T47D (cell line): ENCODE results near the gene GSTA3.
"Not testable (repeated sequence)": the region's sequence is repeated elsewhere in the genome, so short reads cannot be mapped to it uniquely, and the experiment has no call there.

Experiments
- DNase-seq, 2 experiments: peaks; one replicate each; pipeline versions ENCODE4 v3.0.0 to v3.0.0-alpha.2; 2011 to 2012; ENCODE audit warnings: low read depth in 1 of 2, low spot score in 1 of 2
- JUND ChIP-seq: IDR thresholded peaks from 2 replicates; pipeline ENCODE4 v1.6.1; 2012; ENCODE audit warnings: low read depth
- in situ Hi-C: cut with HindIII; loops from 2 replicates; pipeline ENCODE4 v1.10.0; 2016; ENCODE audit warnings: low sequenced_read_pairs, low pct_unique_long_range_greater_than_20kb

The GSTA3 gene

DNA sequence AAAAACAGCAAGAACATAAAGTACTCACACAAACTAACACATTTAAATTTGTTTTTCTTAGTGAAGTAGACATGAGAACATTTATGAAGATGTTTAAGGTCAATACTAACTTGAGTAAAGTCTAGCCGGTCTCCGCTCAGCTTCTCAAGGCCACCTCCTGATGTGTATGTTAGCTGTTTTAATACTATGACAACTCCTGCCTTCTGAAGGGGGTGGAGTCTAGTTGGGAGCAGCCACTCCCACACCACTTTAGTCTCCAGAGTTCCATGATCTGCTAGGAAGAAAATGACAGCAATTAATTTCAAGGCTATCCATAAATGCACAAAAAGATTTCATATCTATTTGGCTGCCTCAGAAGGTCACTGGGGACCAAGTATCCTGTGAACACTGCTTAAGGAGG, at the start of gene GSTA3:
GSTA3 (minus strand) TSS at position 168 of the 400 bp plus-strand sequence. CDS start 3,864 bp downstream, outside the sequence.
- no peak for TF ChIP-seq JUND
- in situ Hi-C loops = no loop called here
- no peak for DNase-seq

DNA sequence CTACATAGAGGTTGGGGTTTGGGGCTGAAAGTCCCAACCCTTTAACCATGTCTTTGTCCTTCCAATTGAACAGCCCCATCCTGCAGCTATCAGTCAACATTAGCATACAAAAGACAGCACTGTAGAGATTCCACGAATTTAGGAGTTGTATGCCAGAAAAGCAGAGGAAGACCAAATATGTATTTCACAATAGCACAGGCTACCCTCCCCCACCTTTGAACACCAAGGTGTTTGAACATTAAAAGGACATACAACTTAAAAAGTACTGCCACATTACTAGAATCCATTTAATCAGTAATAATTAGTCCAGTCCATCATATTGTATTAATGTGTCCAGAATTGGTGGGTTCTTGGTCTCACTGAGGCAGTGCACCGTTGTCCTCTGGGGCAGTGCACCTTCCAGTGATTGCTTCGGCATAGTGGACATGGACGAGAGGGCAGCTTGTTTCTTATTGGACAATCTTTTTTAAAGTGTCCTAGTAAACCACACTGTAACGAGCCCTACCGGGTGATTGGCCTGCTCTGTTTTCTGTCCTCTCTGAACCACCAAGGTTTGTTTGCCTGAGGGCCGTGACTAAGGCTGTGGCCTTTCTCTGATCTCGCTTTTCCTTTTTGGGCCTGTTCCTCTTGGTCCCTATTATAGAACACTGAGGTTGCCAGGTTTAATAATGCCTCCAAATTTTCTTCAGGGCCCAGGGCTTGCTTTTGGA, 49.2 kb upstream of the GSTA3 start:
- TF ChIP-seq JUND = no peak
- DNase-seq = no peak
- in situ Hi-C loops = no loop called here

DNA sequence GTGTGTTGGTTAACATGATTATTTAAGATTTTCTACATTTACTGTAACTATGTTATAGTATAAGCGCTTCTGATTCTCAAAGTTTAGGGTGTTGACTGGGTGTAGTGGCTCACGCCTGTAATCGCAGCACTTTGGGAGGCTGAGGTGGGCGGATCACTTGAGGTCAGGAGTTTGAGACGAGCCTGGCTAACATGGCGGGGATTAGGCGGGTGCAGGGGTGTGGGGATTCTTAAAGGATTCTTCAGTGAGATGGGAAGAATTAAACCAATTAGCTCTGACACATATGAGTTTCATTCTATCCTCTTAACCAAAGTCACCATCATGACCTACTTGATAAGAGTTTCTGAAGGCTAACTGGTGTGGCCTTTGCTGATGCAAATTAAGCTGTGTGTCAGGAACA, 46.4 kb upstream of the GSTA3 start:
- no peak for DNase-seq
- in situ Hi-C loops = no loop called here
- no peak for TF ChIP-seq JUND

DNA sequence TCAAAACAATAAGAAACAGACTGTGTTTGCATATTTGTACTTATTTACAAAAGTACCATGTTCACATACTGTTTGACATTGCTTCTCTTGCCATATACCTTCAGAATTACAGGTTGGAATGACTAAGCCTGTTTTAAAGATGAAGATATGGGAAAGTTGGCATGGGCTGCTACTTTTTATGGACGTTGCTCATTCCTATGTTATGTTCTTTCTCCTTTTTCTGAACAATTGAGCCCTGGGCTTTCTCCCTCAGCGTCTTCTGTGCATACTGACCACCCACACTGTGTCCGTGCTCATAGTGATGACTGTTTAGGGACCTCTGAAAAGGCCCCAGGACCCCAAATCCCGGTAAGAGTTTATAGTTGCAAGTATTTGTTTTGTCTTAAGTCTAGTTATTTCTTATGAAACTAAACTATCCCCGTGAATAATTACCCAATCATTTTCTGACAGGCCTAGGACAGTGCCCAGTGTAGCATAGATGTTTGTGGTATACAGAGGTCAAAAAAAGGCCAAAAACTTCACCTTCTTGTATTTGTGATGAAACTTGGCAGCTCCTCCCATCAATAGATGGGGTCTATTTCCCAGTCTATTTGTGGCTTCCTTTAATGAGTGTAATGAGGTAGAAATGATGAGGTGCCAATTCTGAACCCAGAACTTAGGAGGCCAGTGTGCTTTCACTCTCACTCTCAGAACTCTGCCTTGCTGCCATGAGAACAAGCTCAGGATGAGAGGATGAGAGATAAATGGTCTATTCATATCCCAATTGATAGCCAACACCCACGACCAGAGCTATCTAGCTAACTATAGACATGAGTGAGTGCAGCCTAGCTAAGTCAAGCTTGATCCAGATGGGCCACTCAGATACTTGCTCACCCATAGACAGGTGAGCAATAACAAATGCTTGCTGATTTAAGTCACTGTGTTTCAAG, 44.7 kb upstream of the GSTA3 start:
- no peak for TF ChIP-seq JUND
- in situ Hi-C loops = no loop called here

DNA sequence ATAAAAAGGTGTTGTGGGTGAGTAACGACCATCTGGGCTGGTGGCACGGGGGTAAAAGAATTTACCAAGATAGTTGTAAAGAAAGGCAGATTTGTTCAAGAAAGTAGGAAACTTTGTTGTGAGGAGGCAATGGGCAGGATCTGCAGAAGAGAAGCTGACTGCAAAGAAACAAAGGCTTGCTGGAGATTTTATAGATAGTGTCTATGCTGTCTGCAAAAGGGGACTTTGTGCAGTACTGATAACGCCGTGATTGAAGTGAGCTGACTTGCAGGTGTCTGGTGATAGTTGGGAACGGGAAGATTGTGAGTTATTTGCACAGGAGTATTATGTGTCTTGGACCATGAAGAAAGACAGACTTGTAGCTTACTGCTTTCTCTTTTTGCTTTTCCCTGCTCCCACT, 36.8 kb upstream of the GSTA3 start:
- in situ Hi-C loops = no loop called here
- DNase-seq = no peak
- no peak for TF ChIP-seq JUND

More for the DNA sequence above, 44.7 kb upstream of the GSTA3 start:
- DNase-seq = peak; percentile 9 to 13

DNA sequence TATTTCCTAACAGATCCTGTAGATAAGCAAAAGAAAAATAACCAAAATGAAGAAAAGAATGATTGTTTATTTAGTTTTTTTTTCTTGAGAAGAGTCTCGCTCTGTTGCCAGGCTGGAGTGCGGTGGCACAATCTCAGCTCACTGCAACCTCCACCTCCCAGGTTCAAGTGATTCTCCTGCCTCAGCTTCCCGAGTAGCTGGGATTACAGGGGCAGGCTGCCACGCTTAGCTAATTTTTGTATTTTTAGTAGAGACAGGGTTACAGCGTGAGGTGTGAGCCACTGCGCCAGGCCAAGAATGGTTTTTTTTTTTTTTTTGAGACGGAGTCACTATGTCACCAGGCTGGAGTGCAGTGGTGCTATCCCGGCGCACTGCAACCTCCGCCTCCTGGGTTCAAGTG, 33.3 kb upstream of the GSTA3 start:
- DNase-seq, in situ Hi-C loops: not testable (repeated sequence)

DNA sequence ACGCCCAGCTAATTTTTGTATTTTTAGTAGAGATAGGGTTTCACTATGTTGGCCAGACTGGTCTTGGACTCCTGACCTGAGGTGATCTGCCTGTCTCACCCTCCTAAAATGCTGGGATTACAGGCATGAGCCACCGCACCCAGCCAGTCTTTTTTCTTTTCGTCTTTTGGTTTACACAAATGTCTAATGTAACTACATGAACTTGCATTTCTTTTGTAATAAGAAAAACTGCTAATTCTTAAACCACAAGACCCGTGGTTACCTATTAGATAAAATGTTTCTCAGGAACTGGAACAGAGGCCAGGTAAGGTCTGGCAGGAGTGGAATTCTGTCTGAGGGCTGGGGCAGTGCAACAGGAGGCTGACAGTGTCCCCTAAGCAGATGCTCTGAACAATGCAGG, 32.7 kb upstream of the GSTA3 start:
- no peak for DNase-seq
- no peak for TF ChIP-seq JUND
- in situ Hi-C loops = no loop called here

DNA sequence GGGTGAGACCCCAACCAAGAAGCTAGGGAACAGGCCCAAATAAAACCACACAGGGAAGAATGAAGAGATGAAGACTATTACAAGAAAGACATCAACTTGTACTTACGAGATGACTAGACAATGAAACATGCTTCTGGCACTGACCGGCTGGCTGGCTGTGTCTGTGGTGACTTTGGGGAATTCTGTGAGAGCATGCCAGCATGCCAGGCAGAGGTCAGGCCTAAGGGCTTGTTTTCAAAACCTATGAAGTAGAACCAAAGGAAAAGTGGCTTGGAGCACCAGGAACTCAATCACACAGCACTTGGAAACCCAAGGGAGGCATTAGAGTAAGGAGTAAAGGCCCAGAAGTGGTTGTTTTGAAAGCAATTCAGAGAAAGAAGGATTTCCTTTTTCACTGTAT, 28.4 kb upstream of the GSTA3 start:
- in situ Hi-C loops = no loop called here
- no peak for TF ChIP-seq JUND
- DNase-seq = no peak

DNA sequence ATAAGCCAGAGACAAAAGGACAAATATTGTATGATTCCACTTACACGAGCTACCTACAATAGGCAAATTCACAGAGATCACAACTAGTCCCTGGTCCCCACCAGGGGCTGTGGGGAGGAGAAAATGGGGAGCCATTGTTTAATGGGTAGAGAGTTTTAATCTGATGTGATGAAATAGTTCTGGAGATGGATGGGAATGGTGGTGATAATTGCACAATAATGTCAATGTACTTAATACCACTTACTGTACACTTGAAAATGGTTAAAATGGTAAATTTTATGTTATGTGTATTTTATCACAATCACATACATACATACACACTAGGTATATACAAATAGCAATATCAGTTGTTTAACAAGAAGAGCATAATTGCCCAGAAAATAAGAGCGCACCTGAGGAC, 24.3 kb upstream of the GSTA3 start:
- in situ Hi-C loops = no loop called here
- no peak for TF ChIP-seq JUND
- no peak for DNase-seq

DNA sequence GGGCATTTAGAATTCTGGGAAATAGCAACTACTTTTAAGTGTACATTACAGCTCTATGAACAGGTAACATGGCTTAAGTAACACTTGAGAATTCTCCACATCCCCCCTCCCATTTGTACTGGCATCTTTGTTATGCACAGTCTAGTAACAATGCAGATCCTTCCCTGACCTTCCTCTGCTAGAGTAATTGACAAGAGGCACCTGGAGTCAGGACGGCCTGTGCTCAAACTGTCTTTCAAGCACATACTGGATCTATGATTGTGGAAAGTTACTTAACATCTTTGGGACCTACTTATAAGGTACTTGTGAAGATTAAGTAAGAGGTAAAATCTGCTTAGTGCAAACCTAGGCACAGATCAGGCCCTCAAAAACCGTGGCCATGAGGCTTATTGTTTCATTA, 21.9 kb upstream of the GSTA3 start:
- in situ Hi-C loops = no loop called here
- DNase-seq = no peak
- TF ChIP-seq JUND = no peak

DNA sequence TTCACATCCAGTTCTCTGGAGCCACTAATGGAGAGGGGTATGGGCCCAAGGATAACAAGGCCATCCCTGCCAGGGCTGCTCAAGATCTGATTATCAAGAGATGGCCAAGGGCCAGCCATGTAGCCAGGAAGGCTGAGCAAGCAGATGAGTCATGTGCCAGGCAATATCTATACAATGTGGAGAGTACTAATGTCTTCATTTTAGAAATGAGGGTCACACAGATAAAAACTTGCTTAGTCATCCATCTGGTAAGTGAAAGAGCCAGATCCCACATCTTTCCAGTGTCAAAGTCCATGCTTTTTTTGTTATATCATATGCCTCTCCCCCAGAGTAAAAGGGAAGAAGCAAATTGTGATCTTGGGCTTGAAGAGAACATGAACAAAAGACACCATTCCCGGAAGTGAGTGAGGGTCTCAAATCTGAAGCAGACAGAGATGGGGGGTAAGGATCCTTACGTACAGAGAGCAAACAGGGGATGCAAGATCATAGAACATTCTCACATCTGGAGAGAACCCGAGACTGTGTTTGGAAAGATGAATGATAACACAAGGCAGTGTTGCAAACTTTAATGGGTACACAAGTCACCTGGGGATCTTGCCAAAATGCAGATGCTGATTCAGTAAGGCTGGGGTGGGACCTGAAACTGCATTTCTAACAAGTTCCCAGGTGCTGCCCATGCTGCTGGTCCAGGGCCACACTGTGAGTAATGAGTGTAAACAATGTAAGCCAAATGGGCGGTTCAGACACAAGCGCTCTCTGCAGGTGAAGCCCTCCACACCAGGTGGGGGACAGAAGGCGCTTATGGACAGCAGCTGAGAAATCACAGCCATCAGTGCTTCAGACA, 20.0 kb upstream of the GSTA3 start:
- DNase-seq = no peak
- in situ Hi-C loops = no loop called here

DNA sequence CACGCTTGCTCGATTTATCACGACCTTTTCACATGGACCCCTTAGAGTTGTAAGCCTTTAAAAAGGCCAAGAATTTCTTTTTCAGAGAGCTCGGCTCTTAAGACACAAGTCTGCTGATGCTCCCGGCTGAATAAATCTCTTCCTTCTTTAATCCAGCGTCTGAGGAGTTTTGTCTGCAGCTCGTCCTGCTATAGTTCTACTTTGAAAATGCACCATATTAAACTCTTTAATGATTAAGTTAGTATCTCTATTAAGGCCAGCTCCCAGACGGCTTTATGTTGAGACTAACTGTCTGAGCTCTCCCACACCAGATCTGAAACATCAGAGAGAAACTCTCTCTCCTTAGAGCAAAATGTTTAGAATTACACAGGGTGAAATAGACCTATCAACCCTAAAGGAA, 18.0 kb upstream of the GSTA3 start:
- in situ Hi-C loops = no loop called here
- no peak for TF ChIP-seq JUND
- DNase-seq = no peak

More for the DNA sequence above, 20.0 kb upstream of the GSTA3 start:
- no peak for TF ChIP-seq JUND
